ENCODE results near the gene ADORA2A.

The ADORA2A gene

GRCh38 chr22:24427500-24428164 lies at the start of gene ADORA2A:
Gene ADORA2A (plus strand): TSS chr22:24427599. CDS start chr22:24433405, 5,806 bp downstream.
- peak; percentile 84 to 87 for DNase-seq

- no peak for DNase-seq
Observed at GRCh38 chr22:24379536-24379935, 47.9 kb upstream of the ADORA2A start.

GRCh38 chr22:24380220-24380904 lies 47.0 kb upstream of the ADORA2A start:
- DNase-seq: no peak

- DNase-seq: no peak
Observed at GRCh38 chr22:24380905-24381230, 46.5 kb upstream of the ADORA2A start.

GRCh38 chr22:24383061-24383460 lies 44.3 kb upstream of the ADORA2A start:
- no peak for DNase-seq

GRCh38 chr22:24384131-24384530 lies 43.3 kb upstream of the ADORA2A start:
- DNase-seq: no peak

GRCh38 chr22:24386937-24387471 lies 40.4 kb upstream of the ADORA2A start:
- no peak for DNase-seq

GRCh38 chr22:24389680-24390079 lies 37.7 kb upstream of the ADORA2A start:
- no peak for DNase-seq

GRCh38 chr22:24390156-24390555 lies 37.2 kb upstream of the ADORA2A start:
- no peak for DNase-seq

GRCh38 chr22:24390576-24390975 lies 36.8 kb upstream of the ADORA2A start:
- DNase-seq: no peak

GRCh38 chr22:24391836-24392217 lies 35.6 kb upstream of the ADORA2A start:
- DNase-seq: no peak

GRCh38 chr22:24392218-24392931 lies 35.0 kb upstream of the ADORA2A start:
- no peak for DNase-seq

- DNase-seq: no peak
Observed at GRCh38 chr22:24393012-24393559, 34.3 kb upstream of the ADORA2A start.

GRCh38 chr22:24393848-24394247 lies 33.6 kb upstream of the ADORA2A start:
- no peak for DNase-seq

GRCh38 chr22:24394254-24394653 lies 33.1 kb upstream of the ADORA2A start:
- DNase-seq: no peak

GRCh38 chr22:24398409-24398808 lies 29.0 kb upstream of the ADORA2A start:
- DNase-seq: no peak

GRCh38 chr22:24400034-24400725 lies 27.2 kb upstream of the ADORA2A start:
- DNase-seq: peak in 1 of 2 experiments; percentile 14

- no peak for DNase-seq
Observed at GRCh38 chr22:24400726-24401596, 26.4 kb upstream of the ADORA2A start.

GRCh38 chr22:24401931-24402367 lies 25.4 kb upstream of the ADORA2A start:
- no peak for DNase-seq

- peak; percentile 33 to 37 for DNase-seq
Observed at GRCh38 chr22:24402460-24403192, 24.8 kb upstream of the ADORA2A start.

- DNase-seq: no peak
Observed at GRCh38 chr22:24403346-24403745, 24.1 kb upstream of the ADORA2A start.
